MM.1S (cell line): ENCODE measurements around the gene PPP1R13B.

Experiments used
- DNase-seq: peaks from one replicate; pipeline ENCODE4 v3.0.0-alpha.2; 2015
- H2AFZ ChIP-seq: fragments of 300-600 bp; sonication (generic); 2 replicates; pipeline ENCODE4 v1.6.0; 2016; ENCODE audit warnings: antibody characterized with exemption, low read length
- H3F3A ChIP-seq: fragments of 300-600 bp; sonication (generic); 2 replicates; pipeline ENCODE4 v1.6.1; 2016; ENCODE audit warnings: mild to moderate bottlenecking, antibody characterized with exemption, low read length, moderate library complexity, mixed read lengths; ENCODE audit not compliant: insufficient read depth
- H3K27ac ChIP-seq: fragments of 300-600 bp; sonication (generic); 2 replicates; pipeline ENCODE4 v1.5.1; 2016; ENCODE audit warnings: mild to moderate bottlenecking, low read length
- H3K27me3 ChIP-seq: fragments of 300-600 bp; sonication (generic); replicated peaks from 2 replicates; pipeline ENCODE4 v1.6.0; 2016; ENCODE audit warnings: low read length; ENCODE audit not compliant: insufficient read depth
- H3K36me3 ChIP-seq: fragments of 300-600 bp; sonication (generic); replicated peaks from 2 replicates; pipeline ENCODE4 v1.6.1; 2016; ENCODE audit warnings: mild to moderate bottlenecking, low read length, mixed read lengths; ENCODE audit not compliant: insufficient read depth
- H3K4me1 ChIP-seq: fragments of 300-600 bp; sonication (generic); 2 replicates; pipeline ENCODE4 v1.6.1; 2016; ENCODE audit warnings: low read length, mixed read lengths
- H3K4me2 ChIP-seq: fragments of 300-600 bp; sonication (generic); 2 replicates; pipeline ENCODE4 v1.6.0; 2016; ENCODE audit warnings: low read depth, low read length
- H3K4me3 ChIP-seq: fragments of 300-600 bp; sonication (generic); 2 replicates; pipeline ENCODE4 v1.5.1; 2016; ENCODE audit warnings: low read length, mixed read lengths
- H3K79me2 ChIP-seq: fragments of 300-600 bp; sonication (generic); 2 replicates; pipeline ENCODE4 v1.6.1; 2016; ENCODE audit warnings: mixed run types, low read length, mixed read lengths
- H3K9ac ChIP-seq: fragments of 300-600 bp; sonication (generic); 2 replicates; pipeline ENCODE4 v1.6.1; 2016; ENCODE audit warnings: low read length, mixed read lengths
- H3K9me2 ChIP-seq: fragments of 300-600 bp; sonication (generic); replicated peaks from 2 replicates; pipeline ENCODE4 v1.6.1; 2016; ENCODE audit warnings: mild to moderate bottlenecking, low read length, mixed read lengths; ENCODE audit not compliant: insufficient read depth
- H3K9me3 ChIP-seq: fragments of 300-600 bp; sonication (generic); replicated peaks from 2 replicates; pipeline ENCODE4 v1.6.1; 2016; ENCODE audit warnings: mild to moderate bottlenecking, low read length, mixed read lengths; ENCODE audit not compliant: insufficient read depth
- H4K20me1 ChIP-seq: fragments of 300-600 bp; sonication (generic); 2 replicates; pipeline ENCODE4 v1.6.1; 2016; ENCODE audit warnings: mild to moderate bottlenecking, low read length, moderate library complexity, mixed read lengths; ENCODE audit not compliant: insufficient read depth
- CTCF ChIP-seq: fragments of 300-600 bp; sonication (generic); IDR thresholded peaks from 2 replicates; pipeline ENCODE4 v1.5.1; 2016; ENCODE audit warnings: antibody characterized with exemption, low read length, mixed read lengths
- EZH2 ChIP-seq: fragments of 300-600 bp; sonication (generic); optimal IDR thresholded peaks from 2 replicates; pipeline ENCODE3; 2017; ENCODE audit warnings: low read depth, mild to moderate bottlenecking, antibody characterized with exemption, low read length, mixed read lengths
- EZH2phosphoT487 ChIP-seq: fragments of 300-600 bp; sonication (generic); IDR thresholded peaks from 2 replicates; pipeline ENCODE4 v1.6.1; 2018; ENCODE audit warnings: antibody characterized with exemption, low read length

PPP1R13B gene

GRCh38 chr14:103703433-103704385 lies 143.7 kb downstream of the PPP1R13B start:
- TF ChIP-seq EZH2phosphoT487 = no peak
- Histone ChIP-seq H3K36me3 (no peaks in the 10 kb centered on the region), H4K20me1 (no peaks in the 10 kb centered on the region)

GRCh38 chr14:103702497-103703432 lies 144.6 kb downstream of the PPP1R13B start:
- TF ChIP-seq EZH2 (no peak), EZH2phosphoT487 (no peak), CTCF (no peak)
- no peak overlapping the region for H3K9ac ChIP-seq
- DNase-seq = no peak
- no peaks in the 10 kb centered on the region for H3K4me1 ChIP-seq
- no peaks in the 10 kb centered on the region for H3K36me3 ChIP-seq
- no peak overlapping the region for H2AFZ ChIP-seq
- no peaks in the 10 kb centered on the region for H3K9me3 ChIP-seq
- no peaks in the 10 kb centered on the region for H3F3A ChIP-seq
- H3K4me3 ChIP-seq = no peak overlapping the region
- no peaks in the 10 kb centered on the region for H4K20me1 ChIP-seq
- H3K27ac ChIP-seq = no peak overlapping the region
- no peaks in the 10 kb centered on the region for H3K79me2 ChIP-seq
- H3K27me3 ChIP-seq = no peaks in the 10 kb centered on the region
- H3K9me2 ChIP-seq = no peaks in the 10 kb centered on the region
- no peak overlapping the region for H3K4me2 ChIP-seq

More at GRCh38 chr14:103703433-103704385, 143.7 kb downstream of the PPP1R13B start:
- no peak for DNase-seq
- H3K9me3 ChIP-seq = no peaks in the 10 kb centered on the region
- H3K79me2 ChIP-seq = no peaks in the 10 kb centered on the region
- no peaks in the 10 kb centered on the region for H3K9me2 ChIP-seq
- H2AFZ ChIP-seq = no peak overlapping the region
- no peak overlapping the region for H3K4me3 ChIP-seq
- H3K4me2 ChIP-seq = no peak overlapping the region
- no peaks in the 10 kb centered on the region for H3K4me1 ChIP-seq
- no peak overlapping the region for H3K9ac ChIP-seq
- no peak overlapping the region for H3K27ac ChIP-seq
- H3K27me3 ChIP-seq = no peaks in the 10 kb centered on the region
- H3F3A ChIP-seq = no peaks in the 10 kb centered on the region

- H3K36me3 ChIP-seq = no peaks in the 10 kb centered on the region
Observed at GRCh38 chr14:103702095-103702494, 145.3 kb downstream of the PPP1R13B start.

More at GRCh38 chr14:103702095-103702494, 145.3 kb downstream of the PPP1R13B start:
- Histone ChIP-seq H3K27ac (no peak overlapping the region), H3K4me2 (no peak overlapping the region), H3K4me3 (no peak overlapping the region), H2AFZ (no peak overlapping the region), H3K9me3 (no peaks in the 10 kb centered on the region), H3K79me2 (no peaks in the 10 kb centered on the region), H3K9me2 (no peaks in the 10 kb centered on the region), H3K4me1 (no peaks in the 10 kb centered on the region), H3K9ac (no peak overlapping the region), H3F3A (no peaks in the 10 kb centered on the region), H3K27me3 (no peaks in the 10 kb centered on the region), H4K20me1 (no peaks in the 10 kb centered on the region)
- no peak for DNase-seq
- TF ChIP-seq CTCF (no peak), EZH2 (no peak), EZH2phosphoT487 (no peak)
